M059J (cell line): ENCODE measurements around the gene EIF2D. TPM values are rescaled to one million over a fixed set of nuclear protein-coding genes. Genes with fewer than 3 reads are reported as not detected.
A peak's percentile ranks its signal among the peaks of the same experiment; 100 is the strongest.
"Not testable (repeated sequence)": the region's sequence is repeated elsewhere in the genome, so short reads cannot be mapped to it uniquely, and the experiment has no call there.

ENCODE experiments used
- DNase-seq: peaks from one replicate; pipeline ENCODE4 v3.0.0-alpha.2; 2012; ENCODE audit warnings: low read depth
- total RNA-seq: library from RNA; depleted of rRNA; stranded (reverse); fragments of >200 nt; shearing (Covaris generic); gene quantifications from 2 replicates; pipeline ENCODE4 v1.2.3, GENCODE V29; 2014

EIF2D gene
- total RNA-seq, 1 experiment from 2014 or later, result 39.0 TPM

DNA sequence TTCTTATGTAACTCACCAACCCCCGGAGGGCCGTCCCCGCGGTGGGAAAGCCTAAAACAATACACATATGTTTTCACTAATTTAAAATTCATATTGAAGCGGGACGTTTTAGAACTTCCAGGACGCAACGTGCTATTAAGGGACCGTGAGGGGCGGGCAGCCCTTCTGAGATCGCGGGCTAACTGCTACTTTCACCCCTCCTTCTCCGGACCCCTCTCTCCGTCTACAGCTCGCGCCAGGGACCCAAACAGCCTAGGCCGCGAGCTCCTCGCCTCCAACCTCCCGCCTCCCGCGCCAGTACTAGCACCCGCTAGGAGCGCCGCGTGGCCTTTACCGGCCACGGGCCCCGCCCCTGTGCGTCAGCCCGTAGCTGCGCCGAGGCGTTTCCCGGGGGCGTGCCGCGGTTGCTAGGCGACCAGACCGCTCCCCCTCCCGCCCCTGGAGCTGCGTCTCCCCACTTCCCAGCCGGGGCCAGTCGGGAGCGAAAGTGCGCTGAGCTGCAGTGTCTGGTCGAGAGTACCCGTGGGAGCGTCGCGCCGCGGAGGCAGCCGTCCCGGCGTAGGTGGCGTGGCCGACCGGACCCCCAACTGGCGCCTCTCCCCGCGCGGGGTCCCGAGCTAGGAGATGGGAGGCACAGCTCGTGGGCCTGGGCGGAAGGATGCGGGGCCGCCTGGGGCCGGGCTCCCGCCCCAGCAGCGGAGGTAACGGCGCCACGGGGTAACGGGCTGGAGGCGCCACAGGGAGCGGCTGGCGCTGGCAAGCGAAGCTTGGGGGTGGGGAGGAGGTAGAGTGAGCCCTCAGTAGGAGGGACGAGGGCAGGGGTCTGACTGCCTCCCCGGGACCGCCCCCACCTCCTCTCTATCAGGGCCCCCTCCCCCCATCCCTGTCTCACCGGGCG, 23.1 kb upstream of the EIF2D start, which contains the start of gene DYRK3:
TSS of gene DYRK3 (plus strand) at position 457 of the 898 bp plus-strand sequence. CDS start at position 625, 168 bp downstream.
- peak; percentile 93 for DNase-seq

DNA sequence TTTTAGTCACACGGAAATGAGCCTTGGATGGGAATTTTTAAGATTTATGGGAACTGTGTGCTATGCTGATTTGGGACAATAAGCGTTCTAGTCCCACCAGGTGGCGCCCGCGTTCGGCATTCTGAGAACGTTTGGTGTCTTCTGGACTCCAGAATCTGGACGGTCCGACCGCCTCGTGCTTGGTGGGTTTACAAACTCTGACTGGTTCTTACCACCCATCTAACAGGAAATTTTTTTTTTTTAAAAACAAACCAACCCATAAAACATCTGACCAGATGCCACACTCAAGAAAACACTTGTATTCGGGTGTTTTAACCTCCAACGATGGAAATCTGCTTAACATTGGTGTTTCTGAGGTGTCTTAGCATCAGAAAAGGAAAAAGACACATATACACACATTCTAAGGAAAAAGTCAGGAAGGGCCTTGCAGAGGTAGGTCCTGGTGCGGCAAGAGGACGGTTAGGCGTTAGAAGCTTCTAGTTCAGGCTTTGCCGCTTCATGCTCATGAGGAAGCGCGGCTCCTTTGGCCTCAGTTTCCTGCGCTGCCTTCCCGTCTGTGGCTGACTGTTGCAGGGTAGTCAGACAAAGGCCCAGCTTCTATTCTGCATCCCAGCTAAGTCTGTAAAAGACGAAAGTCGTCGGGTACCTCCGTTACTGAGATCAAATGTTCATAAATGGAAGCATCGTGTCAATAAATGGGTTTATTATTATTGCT, 22.3 kb upstream of the EIF2D start:
- DNase-seq, result peak; percentile 93

DNA sequence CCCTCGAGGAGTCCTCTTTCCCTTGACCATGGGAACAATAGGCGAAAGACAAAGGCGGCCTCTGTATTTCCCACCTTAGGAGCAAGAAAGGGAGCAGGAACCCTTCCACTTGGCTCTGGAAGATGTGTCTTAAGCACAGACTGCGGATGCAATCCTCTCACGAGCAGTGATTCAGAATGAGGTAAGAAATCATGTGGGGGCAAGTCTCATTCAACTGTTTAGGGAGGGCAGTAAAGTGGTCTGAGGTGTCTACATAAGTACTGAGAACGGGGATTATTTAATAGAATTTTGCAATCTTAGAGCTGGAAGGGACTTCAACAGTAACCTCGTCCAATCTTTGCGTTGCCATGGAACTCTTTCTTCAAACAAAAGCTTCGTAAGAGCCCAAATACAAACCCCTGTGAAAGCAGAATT, 21.4 kb upstream of the EIF2D start:
- DNase-seq, result peak; percentile 74

DNA sequence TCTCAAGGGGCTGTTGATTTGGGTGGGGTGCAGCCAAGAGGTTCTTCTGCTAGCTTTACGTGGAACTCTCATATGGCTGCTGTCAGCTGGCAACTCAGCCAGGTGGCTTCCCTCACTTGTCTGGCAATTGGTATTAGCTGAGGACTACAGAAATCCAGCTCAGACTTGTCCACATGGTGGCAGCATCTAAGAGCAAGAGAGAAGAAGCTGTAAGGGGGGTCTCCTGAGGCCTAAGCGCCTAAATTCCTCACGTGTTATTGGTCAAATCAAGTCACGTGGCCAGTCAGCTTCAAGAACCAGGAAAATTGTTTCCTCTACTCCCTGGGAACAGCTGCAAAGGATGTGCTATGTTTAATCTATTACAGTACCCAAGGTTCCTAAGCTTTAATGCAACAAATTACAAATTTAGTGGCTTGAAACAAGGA, 18.8 kb upstream of the EIF2D start:
- peak; percentile 83 for DNase-seq

DNA sequence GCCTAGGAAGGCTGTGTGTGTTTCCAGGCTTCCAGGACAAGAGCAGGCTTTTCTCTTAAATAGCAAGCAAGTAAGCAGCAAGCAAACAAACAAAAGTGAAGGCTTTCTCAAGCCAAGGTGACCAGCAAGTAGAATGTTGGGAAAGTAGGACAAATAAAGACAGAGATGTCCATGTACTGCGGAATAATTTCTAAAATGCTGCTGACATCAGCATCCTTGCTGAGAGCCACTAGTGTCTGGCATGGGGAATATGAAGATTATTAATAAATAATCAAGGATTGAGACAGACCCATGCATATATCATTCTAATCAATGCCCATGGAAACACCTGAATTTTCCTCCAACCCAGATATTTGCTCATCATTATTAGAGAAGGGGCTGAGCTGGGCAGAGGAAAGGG, 16.7 kb upstream of the EIF2D start:
- no peak for DNase-seq

DNA sequence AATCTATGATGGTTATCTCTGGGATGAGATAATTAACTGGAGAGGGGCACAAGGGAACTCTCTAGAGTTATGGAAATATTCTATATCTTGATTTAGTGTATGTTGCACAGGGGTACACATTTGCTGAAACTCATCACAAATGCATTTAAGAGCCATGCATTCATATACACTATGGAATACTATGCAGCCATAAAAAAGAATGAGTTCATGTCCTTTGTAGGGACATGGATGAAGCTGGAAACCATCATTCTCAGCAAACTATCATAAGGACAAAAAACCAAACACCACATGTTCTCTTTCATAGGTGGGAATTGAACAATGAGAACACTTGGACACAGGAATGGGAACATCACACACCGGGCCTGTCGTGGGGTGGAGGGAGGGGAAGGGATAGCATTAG, 14.1 kb upstream of the EIF2D start:
- not testable (repeated sequence) for DNase-seq

DNA sequence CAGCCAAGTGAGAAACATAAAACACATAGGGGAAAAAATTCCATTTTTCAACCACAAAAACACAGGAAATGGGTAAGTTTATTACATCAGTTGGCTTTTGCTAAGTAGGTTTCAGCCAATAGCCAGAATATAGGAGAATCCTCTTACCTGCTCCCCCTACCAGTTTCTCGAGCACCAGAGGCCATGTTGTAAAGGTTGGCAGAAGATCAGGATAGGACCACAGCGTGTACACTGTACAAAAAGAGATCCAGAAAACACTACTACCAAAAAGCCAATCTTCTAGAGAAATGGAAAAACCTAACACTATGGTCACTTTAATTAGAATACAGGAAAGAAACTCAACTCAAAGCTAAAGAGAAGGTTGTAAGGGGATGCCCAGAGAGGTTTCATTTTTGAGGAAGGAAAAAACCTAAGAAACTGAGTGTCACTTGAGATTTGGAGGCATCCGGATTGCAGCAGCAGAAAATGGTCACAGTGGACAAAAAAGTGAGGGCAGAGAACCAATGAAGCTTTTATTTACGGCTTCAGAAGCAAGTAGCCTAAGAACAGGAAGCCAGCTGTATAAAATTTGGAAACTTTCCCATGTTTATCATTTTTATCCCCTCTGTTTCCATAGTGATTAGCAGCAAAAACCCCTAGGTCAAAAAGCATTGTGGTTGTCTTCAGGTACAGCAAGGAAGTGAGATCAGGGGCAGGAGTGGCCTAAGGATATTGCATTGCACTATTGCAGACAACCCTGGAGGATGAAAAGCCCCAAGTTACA, 2.9 kb downstream of the EIF2D start:
- DNase-seq, result peak; percentile 45

DNA sequence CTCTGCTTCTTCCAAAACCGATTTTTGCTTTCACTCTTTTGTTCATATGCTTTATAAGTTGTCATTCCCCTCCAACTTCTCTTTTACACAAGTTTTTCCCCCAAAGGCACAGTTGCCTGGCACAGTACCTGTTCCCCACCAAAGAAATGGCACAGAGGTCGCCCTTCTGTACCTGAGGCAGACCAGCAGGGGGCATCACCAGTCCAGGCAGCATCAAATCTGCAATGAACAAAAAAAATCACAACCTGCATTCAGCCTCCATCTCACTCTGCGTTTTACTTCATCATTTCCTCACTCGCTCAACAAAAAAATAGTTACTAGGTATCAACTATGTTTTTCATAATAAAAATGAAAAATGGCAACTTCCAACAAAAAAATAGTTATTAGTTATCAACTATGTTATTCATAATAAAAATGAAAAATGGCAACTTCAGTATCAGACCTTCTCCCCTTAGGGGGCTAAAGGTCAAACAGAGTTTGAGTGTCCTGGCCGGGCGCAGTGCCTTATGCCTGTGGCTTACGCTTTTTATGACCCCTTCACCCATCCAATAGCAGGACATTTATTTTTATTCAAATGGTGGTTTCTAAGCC, 4.1 kb downstream of the EIF2D start:
- DNase-seq, result peak; percentile 33

DNA sequence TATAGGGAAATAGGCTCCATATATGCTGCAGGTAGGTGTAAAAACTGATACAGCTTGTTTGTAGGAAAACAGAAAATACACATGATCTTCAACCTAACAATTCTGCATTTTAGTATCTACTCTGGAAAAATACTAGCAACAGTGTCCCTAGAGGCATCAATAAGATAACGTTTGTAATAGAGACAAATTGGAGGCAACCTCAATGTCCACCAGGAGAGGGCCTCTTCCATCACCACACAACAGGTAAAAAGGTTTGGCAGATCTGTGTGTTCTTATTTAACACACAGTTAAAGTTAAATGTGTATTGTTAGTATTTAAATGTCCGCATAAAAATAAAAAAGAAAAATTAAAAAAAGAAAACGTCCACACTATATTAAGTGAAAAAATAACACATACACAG, 5.4 kb downstream of the EIF2D start:
- DNase-seq, result peak; percentile 45

DNA sequence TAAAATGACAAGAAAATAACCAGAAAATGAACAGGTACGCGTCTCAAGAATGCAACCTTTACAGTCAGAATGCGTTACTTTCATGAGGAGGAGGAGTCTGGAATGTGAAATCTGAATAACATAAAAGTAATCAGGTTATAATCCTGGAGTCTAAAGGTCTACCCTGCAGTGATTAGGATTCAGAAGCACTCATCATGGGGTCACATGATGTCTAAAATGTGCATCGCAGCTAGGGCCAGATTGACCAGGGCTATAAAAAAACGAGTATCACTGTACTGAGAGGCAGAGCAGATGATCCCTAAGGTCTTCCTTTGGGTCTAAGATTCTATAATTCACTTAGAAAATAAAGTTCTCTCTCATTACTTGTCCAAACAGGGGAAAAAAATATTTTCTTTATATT, 7.4 kb downstream of the EIF2D start:
- no peak for DNase-seq

DNA sequence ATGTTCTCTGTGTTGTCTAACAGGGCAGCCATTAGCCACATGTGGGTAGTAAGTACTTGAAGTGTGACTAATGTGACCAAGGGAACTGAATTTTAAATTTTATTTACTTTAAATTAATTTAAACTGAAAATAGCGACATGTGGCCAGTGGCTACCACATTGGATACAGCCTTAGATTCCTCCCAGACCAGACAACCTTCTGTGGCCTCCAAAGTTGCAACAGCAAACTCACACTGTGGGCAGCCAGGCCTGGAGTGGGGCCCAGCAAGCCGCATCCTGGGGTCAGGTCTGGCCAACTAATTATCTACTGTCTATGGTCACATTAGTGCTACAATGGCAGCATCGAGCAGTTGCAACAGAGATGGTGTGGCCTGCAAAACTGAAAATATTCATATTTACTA, 11.7 kb downstream of the EIF2D start:
- peak; percentile 22 for DNase-seq

DNA sequence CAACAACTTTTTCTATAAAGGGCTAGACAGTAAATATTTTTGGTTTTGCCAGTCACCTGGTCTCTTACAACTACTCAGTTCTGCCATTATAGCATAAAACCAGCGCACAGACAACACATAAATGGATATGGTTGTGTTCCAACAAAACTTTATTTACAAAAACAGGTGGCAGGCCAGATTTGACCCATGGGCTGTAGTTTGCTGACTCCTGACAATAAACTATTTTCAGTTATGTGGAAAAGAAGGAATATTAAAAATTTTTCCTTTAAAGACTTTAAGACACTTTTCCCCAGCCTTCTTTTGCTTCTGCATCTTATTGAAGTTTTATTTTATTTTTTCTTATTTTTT, 16.0 kb downstream of the EIF2D start:
- no peak for DNase-seq

DNA sequence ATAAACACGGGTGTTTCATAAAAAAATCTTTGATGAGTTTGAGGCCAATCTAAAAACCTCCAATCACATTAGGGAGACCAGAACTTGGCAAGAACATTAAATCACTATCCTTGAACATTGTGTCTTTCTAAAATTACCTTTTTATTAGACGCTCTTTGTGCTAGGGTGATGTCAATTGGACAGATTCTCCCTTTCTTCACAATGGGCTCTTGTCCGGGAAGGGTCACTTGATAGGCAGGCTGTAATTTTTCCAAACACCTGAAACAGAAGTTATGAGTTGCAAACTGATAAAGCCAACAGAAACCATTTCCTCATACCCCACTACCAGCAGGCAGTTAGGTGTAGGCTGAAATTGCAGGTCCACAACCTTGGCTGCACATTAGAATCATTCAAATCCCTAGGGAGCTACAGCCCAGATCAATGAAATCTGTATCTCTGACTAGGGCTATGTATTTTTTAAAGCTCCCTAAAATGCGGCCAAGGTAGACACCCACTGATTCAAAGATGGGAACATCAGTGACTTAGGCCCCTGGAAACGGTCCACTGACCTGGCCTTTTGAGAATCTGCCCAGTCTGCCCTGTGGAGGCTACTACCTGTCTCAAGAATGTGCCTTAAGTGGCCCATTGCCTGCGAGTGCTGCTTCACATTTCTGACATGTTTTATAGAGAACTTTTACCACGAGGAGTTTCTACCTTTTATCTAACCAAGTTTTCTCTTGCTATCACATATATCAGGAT, 16.5 kb downstream of the EIF2D start:
- no peak for DNase-seq

DNA sequence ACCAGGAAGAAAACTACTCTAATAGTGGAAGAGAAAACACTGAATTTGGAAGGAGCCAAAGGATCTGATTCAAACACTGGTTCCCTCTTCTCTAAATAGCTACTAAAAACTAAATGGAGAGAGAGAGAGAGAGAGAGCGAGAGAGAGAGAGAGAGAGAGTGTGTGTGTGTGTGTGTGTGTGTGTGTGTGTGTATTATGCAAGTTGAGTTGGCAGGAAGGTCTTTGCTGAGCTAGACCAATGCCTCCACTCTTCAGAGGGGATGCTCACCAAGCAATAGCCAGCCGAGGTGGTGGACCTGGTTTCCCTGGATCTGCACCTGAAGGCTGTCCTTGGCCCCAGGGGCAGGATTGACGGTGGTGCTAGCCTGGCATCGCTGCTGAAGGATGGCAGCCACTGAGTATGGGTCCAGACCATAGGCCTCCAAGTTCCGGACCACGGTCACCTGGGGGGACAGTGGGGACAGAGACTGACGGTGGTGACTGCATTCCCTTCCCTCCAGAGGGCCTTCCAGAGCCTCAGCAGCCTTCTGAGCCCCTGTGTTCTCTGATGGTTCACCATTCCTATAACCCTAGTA, 18.8 kb downstream of the EIF2D start:
- DNase-seq, result no peak

DNA sequence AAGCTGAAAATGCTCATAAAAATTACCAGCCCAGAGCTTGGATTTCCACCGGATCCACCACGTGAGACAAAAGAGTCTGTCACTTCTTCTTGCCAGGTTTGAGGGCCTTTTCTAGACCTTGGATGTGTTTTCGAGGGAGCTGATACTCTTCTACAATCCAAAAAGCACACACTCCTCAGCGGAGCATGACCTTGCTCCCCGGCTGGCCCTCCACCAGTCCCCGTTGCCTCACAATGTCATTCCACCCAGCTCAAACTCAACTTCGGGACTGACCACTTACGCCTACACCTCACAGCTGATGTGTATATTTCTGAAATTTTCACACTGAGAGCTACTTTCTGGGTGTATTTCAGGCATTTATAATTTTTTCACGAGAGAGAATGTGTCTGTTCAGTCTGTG, 20.6 kb downstream of the EIF2D start:
- DNase-seq, result no peak

DNA sequence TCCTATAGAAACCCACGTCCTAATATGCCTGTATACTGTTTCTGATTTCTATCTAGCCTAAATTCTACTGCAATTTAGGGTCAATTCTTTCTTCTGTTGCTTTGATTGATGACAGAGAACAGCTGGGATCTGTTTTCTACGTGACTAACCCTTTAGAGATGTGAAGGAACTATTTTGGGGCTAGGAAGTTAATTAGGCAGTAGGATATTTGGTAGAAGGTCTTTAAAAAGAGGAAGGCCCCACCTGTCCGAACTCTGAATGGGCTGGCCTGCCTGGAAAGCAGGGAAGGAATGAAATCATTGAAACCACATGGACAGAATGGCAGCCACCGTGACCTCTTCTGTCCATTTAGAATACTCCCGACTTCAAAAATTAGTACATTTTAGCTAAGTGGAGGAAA, 21.0 kb downstream of the EIF2D start:
- DNase-seq, result no peak

DNA sequence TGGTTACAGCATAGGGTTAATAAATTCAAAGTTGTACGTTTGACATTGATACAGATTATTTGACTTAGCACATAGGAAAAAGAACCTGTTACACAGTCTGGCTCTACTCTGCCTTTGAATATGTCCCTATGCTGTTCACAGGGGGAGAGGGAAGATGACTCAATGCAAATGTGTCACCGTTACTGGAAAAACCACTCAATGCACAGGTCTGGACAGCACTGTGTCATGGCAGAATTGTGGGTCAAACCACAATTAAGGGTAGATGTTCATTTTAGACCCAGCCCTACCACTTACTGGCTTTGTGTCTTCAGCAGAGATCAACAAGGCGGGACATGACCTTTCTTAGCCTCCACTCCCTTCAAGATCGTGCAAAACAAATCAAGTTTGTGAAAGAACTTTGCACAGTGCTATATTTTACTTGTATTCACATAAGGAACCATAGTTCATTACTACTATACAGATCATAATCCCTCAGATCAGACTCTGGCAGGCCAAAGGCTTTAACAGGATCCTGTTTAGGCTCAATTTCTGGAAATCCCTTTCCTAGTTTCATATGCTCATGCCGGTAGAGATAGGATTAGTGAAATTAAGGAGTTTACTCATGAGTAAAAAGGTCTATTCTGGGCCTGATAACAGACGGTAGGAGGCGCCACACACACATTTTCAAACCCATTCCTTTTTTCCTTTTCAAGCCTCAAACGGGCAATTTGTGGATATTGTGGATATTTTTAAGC, 22.1 kb downstream of the EIF2D start:
- DNase-seq, result peak; percentile 92

DNA sequence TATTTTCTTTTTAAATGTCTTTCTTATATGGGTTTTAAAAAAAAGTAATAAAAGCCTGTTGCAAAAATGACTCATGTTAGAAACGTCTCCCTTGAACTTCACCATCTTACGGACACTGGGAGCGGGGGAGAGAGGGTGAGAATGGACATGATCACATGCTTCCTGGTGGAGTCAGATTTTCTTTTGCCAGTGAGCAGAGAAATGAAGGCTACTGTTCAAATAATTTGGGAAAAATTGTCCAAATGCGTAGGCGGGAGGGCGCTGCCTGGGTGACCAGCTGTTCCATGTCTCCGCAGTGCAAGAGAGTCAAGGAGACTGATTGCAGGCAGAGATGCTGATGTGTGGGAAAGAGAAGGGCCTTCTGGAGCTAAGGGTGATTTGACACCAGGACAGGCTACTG, 23.1 kb downstream of the EIF2D start:
- peak; percentile 93 for DNase-seq

DNA sequence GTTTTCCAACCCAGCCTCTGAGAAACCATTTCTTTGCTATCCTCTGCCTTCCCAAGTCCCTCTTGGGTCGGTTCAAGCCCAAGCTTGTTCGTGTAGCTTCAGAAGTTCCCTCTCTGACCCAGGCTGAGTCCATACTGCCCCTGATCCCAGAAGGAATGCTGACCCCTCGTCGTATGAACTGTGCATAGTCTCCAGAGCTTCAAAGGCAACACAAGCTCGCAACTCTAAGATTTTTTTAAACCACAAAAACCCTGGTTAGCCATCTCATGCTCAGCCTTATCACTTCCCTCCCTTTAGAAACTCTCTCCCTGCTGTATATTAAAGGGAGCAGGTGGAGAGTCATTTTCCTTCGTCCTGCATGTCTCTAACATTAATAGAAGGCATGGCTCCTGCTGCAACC, 23.8 kb downstream of the EIF2D start:
- no peak for DNase-seq

DNA sequence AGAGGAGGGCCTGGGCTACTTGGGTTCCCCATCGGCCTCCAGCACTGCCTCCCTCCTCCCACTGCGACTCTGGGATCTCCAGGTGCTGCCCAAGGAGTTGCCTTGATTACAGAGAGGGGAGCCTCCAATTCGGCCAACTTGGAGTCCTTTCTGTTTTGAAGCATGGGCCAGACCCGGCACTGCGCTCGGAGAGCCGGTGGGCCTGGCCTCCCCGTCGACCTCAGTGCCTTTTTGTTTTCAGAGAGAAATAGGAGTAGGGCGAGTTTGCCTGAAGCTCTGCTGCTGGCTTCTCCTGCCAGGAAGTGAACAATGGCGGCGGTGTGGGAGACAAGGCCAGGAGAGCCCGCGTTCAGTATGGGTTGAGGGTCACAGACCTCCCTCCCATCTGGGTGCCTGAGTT, 24.4 kb downstream of the EIF2D start:
- no peak for DNase-seq
